OCI-LY7 (cell line): ENCODE measurements around the gene PELI2. TPM values are rescaled to one million over a fixed set of nuclear protein-coding genes. Genes with fewer than 3 reads are reported as not detected.

Experiments
- BruUV-seq: library from RNA; stranded (reverse); fragments of 400-500 nt; replicated peaks from 2 replicates; lab custom pipeline; 2021; lab: Mats Ljungman, UMichigan
- CTCF ChIA-PET: fragments of 300-600 bp; sonication (Branson Sonifier 250); formaldehyde crosslinking; loops from one replicate; lab custom pipeline; 2022; ENCODE audit warnings: antibody characterized with exemption; ENCODE audit not compliant: unreplicated experiment; lab: Charles Lee
- POLR2A ChIA-PET: fragments of 300-600 bp; sonication (Branson Sonifier 250); formaldehyde crosslinking; loops from one replicate; lab custom pipeline; 2022; ENCODE audit warnings: antibody characterized with exemption; lab: Charles Lee
- DNase-seq: peaks from one replicate; pipeline ENCODE4 v3.0.0-alpha.2; 2015; ENCODE audit warnings: low spot score
- H2AFZ ChIP-seq: fragments of 200-600 bp; sonication (generic), shearing (Covaris generic); 2 replicates; pipeline ENCODE4 v1.6.1; 2014; ENCODE audit warnings: mild to moderate bottlenecking, antibody characterized with exemption, low read length, moderate library complexity
- H3K27ac ChIP-seq: fragments of 200-600 bp; sonication (generic); 2 replicates; pipeline ENCODE4 v1.5.1; 2014; ENCODE audit warnings: mixed run types, low read depth, mild to moderate bottlenecking, moderate library complexity, low read length, inconsistent platforms; ENCODE audit not compliant: poor library complexity, severe bottlenecking
- H3K36me3 ChIP-seq: fragments of 200-600 bp; sonication (generic); 2 replicates; pipeline ENCODE4 v1.6.1; 2014; ENCODE audit warnings: mild to moderate bottlenecking, antibody characterized with exemption, low read length, moderate library complexity, mixed read lengths; ENCODE audit not compliant: insufficient read depth
- H3K4me1 ChIP-seq: fragments of 200-600 bp; sonication (generic); 2 replicates; pipeline ENCODE4 v1.5.1; 2014; ENCODE audit warnings: mild to moderate bottlenecking, low read length; ENCODE audit not compliant: insufficient read depth, poor library complexity, severe bottlenecking
- H3K4me2 ChIP-seq: fragments of 200-600 bp; sonication (generic); 2 replicates; pipeline ENCODE4 v1.6.1; 2014; ENCODE audit warnings: mild to moderate bottlenecking, low read length
- H3K4me3 ChIP-seq: fragments of 200-600 bp; sonication (generic); 2 replicates; pipeline ENCODE4 v1.5.1; 2014; ENCODE audit warnings: mild to moderate bottlenecking, low read depth, low read length; ENCODE audit not compliant: poor library complexity, severe bottlenecking
- H3K79me2 ChIP-seq: fragments of 200-600 bp; sonication (generic); 2 replicates; pipeline ENCODE4 v1.6.1; 2016; ENCODE audit warnings: low read depth, mild to moderate bottlenecking, low read length, moderate library complexity, mixed read lengths; ENCODE audit not compliant: insufficient read depth
- H3K9me2 ChIP-seq: fragments of 200-600 bp; sonication (generic); 2 replicates; pipeline ENCODE4 v1.6.1; 2016; ENCODE audit warnings: mild to moderate bottlenecking, low read length, mixed read lengths; ENCODE audit not compliant: insufficient read depth
- H3K9me3 ChIP-seq: fragments of 200-600 bp; sonication (generic); 2 replicates; pipeline ENCODE4 v1.6.1; 2014; ENCODE audit warnings: mild to moderate bottlenecking, mixed run types, low read length, mixed read lengths
- H4K20me1 ChIP-seq: fragments of 200-600 bp; sonication (generic); 2 replicates; pipeline ENCODE4 v1.6.1; 2014; ENCODE audit warnings: mild to moderate bottlenecking, antibody characterized with exemption, low read length, moderate library complexity, mixed read lengths; ENCODE audit not compliant: insufficient read depth
- CTCF ChIP-seq: fragments of 200-600 bp; sonication (generic); conservative IDR thresholded peaks from 2 replicates; pipeline ENCODE4 v1.5.1; 2014; ENCODE audit warnings: mild to moderate bottlenecking, antibody characterized with exemption, low read length, moderate library complexity, mixed read lengths
- EZH2phosphoT487 ChIP-seq: fragments of 200-600 bp; sonication (generic); IDR thresholded peaks from 2 replicates; pipeline ENCODE4 v1.6.1; 2018; ENCODE audit warnings: low read depth, borderline replicate concordance, mild to moderate bottlenecking, mixed run types, antibody characterized with exemption, low read length, moderate library complexity, mixed read lengths
- intact Hi-C: fragments of 100-400 bp; cut with micrococcal nuclease; formaldehyde crosslinking; loops from one replicate; pipeline ENCODE4 v1.10.0; 2022; ENCODE audit not compliant: unreplicated experiment
- total RNA-seq, 2 experiments: library from RNA; depleted of rRNA in 1 of 2; stranded (reverse); fragments of >200 nt in 1 of 2; shearing (Covaris generic) in 1 of 2; gene quantifications; 2 replicates each; pipeline ENCODE4 v1.2.3, GENCODE V29; 2014 to 2022

PELI2 gene
- total RNA-seq, 2 experiments from 2014 or later, result 2.8 to 3.8 TPM

GRCh38 chr14:56294128-56294527 is 175.9 kb downstream of the PELI2 start:
- ChIA-PET POLR2A (interaction anchor here (0.7 kb wide), 1 partner anchor 74 kb away, joined by 3 read pairs; no protein-coding TSS in a partner anchor), CTCF (no interaction called here)
- H3K4me1 ChIP-seq, result no peaks in the 10 kb centered on the region
- H3K27ac ChIP-seq, result no peak overlapping the region
- no peak overlapping the region for H2AFZ ChIP-seq
- no peak overlapping the region for H3K4me3 ChIP-seq
- TF ChIP-seq EZH2phosphoT487 (no peak), CTCF (no peak)
- H3K79me2 ChIP-seq, result no peaks in the 10 kb centered on the region
- H4K20me1 ChIP-seq, result no peaks in the 10 kb centered on the region
- intact Hi-C loops, result no loop called here
- no peaks in the 10 kb centered on the region for H3K36me3 ChIP-seq
- DNase-seq, result peak; percentile 1
- BruUV-seq, result no TSS peak
- no peaks in the 10 kb centered on the region for H3K9me3 ChIP-seq
- H3K4me2 ChIP-seq, result no peak overlapping the region
- no peaks in the 10 kb centered on the region for H3K9me2 ChIP-seq

GRCh38 chr14:56295743-56296142 is 177.5 kb downstream of the PELI2 start:
- Histone ChIP-seq H4K20me1 (no peaks in the 10 kb centered on the region), H3K79me2 (no peaks in the 10 kb centered on the region), H2AFZ (no peak overlapping the region), H3K4me1 (no peaks in the 10 kb centered on the region), H3K9me2 (no peaks in the 10 kb centered on the region), H3K27ac (no peak overlapping the region), H3K4me2 (no peak overlapping the region), H3K9me3 (no peaks in the 10 kb centered on the region), H3K36me3 (no peaks in the 10 kb centered on the region), H3K4me3 (no peak overlapping the region)
- ChIA-PET CTCF (no interaction called here), POLR2A (no interaction called here)
- DNase-seq, result no peak
- no TSS peak for BruUV-seq
- TF ChIP-seq CTCF (no peak), EZH2phosphoT487 (no peak)
- intact Hi-C loops, result no loop called here

- Histone ChIP-seq H3K4me3 (no peak overlapping the region), H3K27ac (no peak overlapping the region), H3K4me1 (no peaks in the 10 kb centered on the region), H3K36me3 (no peaks in the 10 kb centered on the region), H3K9me2 (no peaks in the 10 kb centered on the region), H4K20me1 (no peaks in the 10 kb centered on the region), H3K79me2 (no peaks in the 10 kb centered on the region), H3K4me2 (no peak overlapping the region), H2AFZ (no peak overlapping the region), H3K9me3 (no peaks in the 10 kb centered on the region)
- ChIA-PET POLR2A (interaction anchor here (0.6 kb wide), 1 partner anchor 104 kb away, joined by 3 read pairs; no protein-coding TSS in a partner anchor), CTCF (no interaction called here)
- TF ChIP-seq CTCF (no peak), EZH2phosphoT487 (no peak)
- BruUV-seq, result no TSS peak
- intact Hi-C loops, result no loop called here
- DNase-seq, result no peak
Observed at GRCh38 chr14:56297449-56297848, 179.2 kb downstream of the PELI2 start.
